Measurements from ENCODE around the gene ARFGEF3.

ARFGEF3 gene

GRCh38 chr6:138258197-138258596 lies 96.5 kb downstream of the ARFGEF3 start:
- no peak for DNase-seq (ENCODE audit: low read depth)
- no peak overlapping the region for H3K4me3 ChIP-seq (ENCODE audit: low read length)
- TF ChIP-seq CTCF (conservative IDR thresholded peaks at IDR 0.05; ENCODE audit: low read length): no peak

GRCh38 chr6:138258991-138259390 lies 97.3 kb downstream of the ARFGEF3 start:
- DNase-seq (ENCODE audit: low read depth): no peak
- no peak for TF ChIP-seq CTCF (conservative IDR thresholded peaks at IDR 0.05; ENCODE audit: low read length)
- H3K4me3 ChIP-seq (ENCODE audit: low read length): no peak overlapping the region

- TF ChIP-seq CTCF (conservative IDR thresholded peaks at IDR 0.05; ENCODE audit: low read length): no peak
- no peak overlapping the region for H3K4me3 ChIP-seq (ENCODE audit: low read length)
- DNase-seq (ENCODE audit: low read depth): no peak
Observed at GRCh38 chr6:138261116-138261780, 99.5 kb downstream of the ARFGEF3 start.

GRCh38 chr6:138263963-138264362 lies 102.2 kb downstream of the ARFGEF3 start:
- no peak for DNase-seq (ENCODE audit: low read depth)
- no peak overlapping the region for H3K4me3 ChIP-seq (ENCODE audit: low read length)
- no peak for TF ChIP-seq CTCF (conservative IDR thresholded peaks at IDR 0.05; ENCODE audit: low read length)

GRCh38 chr6:138264372-138264880 lies 102.7 kb downstream of the ARFGEF3 start:
- no peak for DNase-seq (ENCODE audit: low read depth)
- H3K4me3 ChIP-seq (ENCODE audit: low read length): no peak overlapping the region
- TF ChIP-seq CTCF (conservative IDR thresholded peaks at IDR 0.05; ENCODE audit: low read length): no peak

GRCh38 chr6:138266095-138266494 lies 104.4 kb downstream of the ARFGEF3 start:
- DNase-seq (ENCODE audit: low read depth): no peak
- no peak overlapping the region for H3K4me3 ChIP-seq (ENCODE audit: low read length)
- TF ChIP-seq CTCF (conservative IDR thresholded peaks at IDR 0.05; ENCODE audit: low read length): no peak
